ENCODE measurements around the gene KIZ.
"Not testable (repeated sequence)": the region's sequence is repeated elsewhere in the genome, so short reads cannot be mapped to it uniquely, and the experiment has no call there.

Gene KIZ

DNA sequence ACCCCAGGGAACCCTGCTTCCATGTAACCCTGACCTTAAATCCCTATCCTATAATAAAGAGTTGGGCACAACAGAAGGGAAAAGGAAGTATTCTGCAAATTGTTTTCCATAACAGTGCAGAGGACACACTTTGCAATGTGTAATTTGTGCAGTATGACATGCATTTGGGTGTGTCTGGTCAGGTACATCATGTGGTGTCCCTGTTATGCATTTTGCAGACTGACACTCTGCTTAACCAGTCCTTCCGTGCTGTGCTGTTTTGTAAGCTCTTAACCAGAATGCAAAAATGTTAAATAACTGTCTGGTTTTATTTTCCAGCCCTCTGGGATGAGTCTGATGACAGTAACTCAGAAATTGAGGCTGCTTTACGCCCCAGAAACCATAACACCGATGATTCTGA, 120.3 kb downstream of the KIZ start:
- Histone ChIP-seq H3K27ac (no peak overlapping the region), H3K36me3 (0 out of 2 replicates have a peak, but pooled peaks cover 11% of the 10 kb centered on the region), H3K4me3 (no peak overlapping the region), H3K4me2 (no peak overlapping the region), H3K4me1 (peaks cover 10% of the 10 kb centered on the region), H3K9ac (no peak overlapping the region), H3K9me3 (no peaks in the 10 kb centered on the region), H4K20me1 (no peaks in the 10 kb centered on the region), H3K27me3 (no peaks in the 10 kb centered on the region)
- no peak for TF ChIP-seq Cebpa-rat (IDR thresholded peaks at IDR 0.05)

DNA sequence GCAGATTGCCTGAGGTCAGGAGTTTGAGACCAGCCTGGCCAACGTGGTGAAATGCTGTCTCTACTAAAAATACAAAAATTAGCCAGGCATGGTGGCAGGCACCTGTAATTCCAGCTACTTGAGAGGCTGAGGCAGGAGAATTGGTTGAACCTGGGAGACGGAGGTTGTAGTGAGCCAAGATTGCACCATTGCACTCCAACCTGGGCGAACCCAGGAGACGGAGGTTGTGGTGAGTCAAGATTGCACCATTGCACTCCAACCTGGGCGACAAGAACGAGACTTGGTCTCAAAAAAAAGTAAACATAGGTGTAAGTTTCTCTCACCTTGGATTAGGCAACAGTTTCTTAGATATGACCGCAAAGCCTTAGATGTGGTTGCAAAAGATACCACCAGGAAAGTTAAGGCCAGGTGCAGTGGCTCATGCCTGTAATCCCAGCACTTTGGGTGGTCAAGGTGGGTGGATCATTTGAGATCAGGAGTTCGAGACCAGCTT, 121.8 kb downstream of the KIZ start:
- H4K20me1 ChIP-seq, H3K27me3 ChIP-seq, H3K9ac ChIP-seq, H3K4me3 ChIP-seq, H3K9me3 ChIP-seq, H3K27ac ChIP-seq, H3K4me2 ChIP-seq, H3K4me1 ChIP-seq: not testable (repeated sequence)
- H3K36me3 ChIP-seq = 0 out of 2 replicates have a peak, but pooled peaks cover 11% of the 10 kb centered on the region

DNA sequence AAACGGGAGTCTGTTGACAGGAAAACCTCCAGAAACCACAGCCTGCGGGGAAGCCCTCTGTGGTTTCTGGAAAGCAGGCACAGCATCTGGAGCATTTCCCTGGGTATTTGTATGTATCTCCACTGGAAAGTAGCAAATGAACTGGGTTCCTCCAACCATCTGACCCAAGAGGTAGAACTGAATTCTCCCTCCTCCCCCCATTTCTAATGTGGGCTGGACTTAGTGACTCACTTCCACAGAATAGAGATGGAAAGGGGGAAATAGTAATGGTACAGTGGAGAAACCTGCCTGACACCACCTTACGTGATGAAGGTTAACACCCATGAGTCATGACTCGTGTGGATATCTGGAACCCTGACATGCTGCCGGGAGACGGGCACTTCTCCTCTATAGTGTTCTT, 125.4 kb downstream of the KIZ start:
- no peaks in the 10 kb centered on the region for H3K4me1 ChIP-seq
- H4K20me1 ChIP-seq = no peaks in the 10 kb centered on the region
- no peak for TF ChIP-seq Cebpa-rat (IDR thresholded peaks at IDR 0.05)
- H3K9ac ChIP-seq = no peak overlapping the region
- no peaks in the 10 kb centered on the region for H3K9me3 ChIP-seq
- H3K4me2 ChIP-seq = no peak overlapping the region
- H3K27ac ChIP-seq = no peak overlapping the region
- no peaks in the 10 kb centered on the region for H3K27me3 ChIP-seq
- no peak overlapping the region for H3K4me3 ChIP-seq
- H3K36me3 ChIP-seq = no peaks in the 10 kb centered on the region

GRCh38 chr20:21257192-21257591, 131.3 kb downstream of the KIZ start:
- Histone ChIP-seq H3K4me2 (no peak overlapping the region), H3K4me1 (no peaks in the 10 kb centered on the region), H4K20me1 (no peaks in the 10 kb centered on the region), H3K9ac (no peak overlapping the region), H3K9me3 (no peaks in the 10 kb centered on the region), H3K27ac (no peak overlapping the region), H3K27me3 (no peaks in the 10 kb centered on the region), H3K36me3 (no peaks in the 10 kb centered on the region), H3K4me3 (no peak overlapping the region)
- no peak for TF ChIP-seq Cebpa-rat (IDR thresholded peaks at IDR 0.05)

DNA sequence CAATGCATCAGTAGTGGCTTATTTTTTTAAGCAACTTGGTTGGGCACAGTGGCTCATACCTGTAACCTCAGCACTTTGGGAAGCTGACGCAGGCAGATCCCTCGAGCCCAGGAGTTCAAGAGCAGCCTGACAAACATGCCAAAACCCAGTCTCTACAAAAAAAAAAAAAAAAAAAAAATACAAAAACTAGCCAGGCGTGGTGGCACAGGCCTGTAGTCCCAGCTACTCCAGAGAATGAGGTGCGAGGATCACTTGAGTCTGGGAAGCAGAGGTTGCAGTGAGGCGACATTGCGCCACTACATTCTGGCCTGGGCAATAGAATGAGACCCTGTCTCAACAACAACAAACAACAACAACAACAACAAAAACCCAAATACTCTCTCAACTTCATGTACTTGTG, 132.5 kb downstream of the KIZ start:
- no peak overlapping the region for H3K4me2 ChIP-seq
- H3K27ac ChIP-seq = no peak overlapping the region
- H4K20me1 ChIP-seq = no peaks in the 10 kb centered on the region
- no peaks in the 10 kb centered on the region for H3K27me3 ChIP-seq
- H3K9me3 ChIP-seq = no peaks in the 10 kb centered on the region
- H3K4me1 ChIP-seq = no peaks in the 10 kb centered on the region
- H3K9ac ChIP-seq = no peak overlapping the region
- no peak for TF ChIP-seq Cebpa-rat (IDR thresholded peaks at IDR 0.05)
- no peaks in the 10 kb centered on the region for H3K36me3 ChIP-seq
- no peak overlapping the region for H3K4me3 ChIP-seq

- H3K4me2 ChIP-seq = no peak overlapping the region
- TF ChIP-seq Cebpa-rat (IDR thresholded peaks at IDR 0.05) = no peak
- no peak overlapping the region for H3K4me3 ChIP-seq
- no peaks in the 10 kb centered on the region for H3K27me3 ChIP-seq
- no peaks in the 10 kb centered on the region for H3K36me3 ChIP-seq
- H3K9me3 ChIP-seq = no peaks in the 10 kb centered on the region
- no peak overlapping the region for H3K27ac ChIP-seq
- no peak overlapping the region for H3K9ac ChIP-seq
- H3K4me1 ChIP-seq = no peaks in the 10 kb centered on the region
- no peaks in the 10 kb centered on the region for H4K20me1 ChIP-seq
Observed at GRCh38 chr20:21259346-21259745, 133.5 kb downstream of the KIZ start.

- Histone ChIP-seq H3K4me1 (peaks cover 14% of the 10 kb centered on the region), H4K20me1 (no peaks in the 10 kb centered on the region), H3K27me3 (no peaks in the 10 kb centered on the region), H3K9me3 (peaks cover 11% of the 10 kb centered on the region), H3K27ac (no peak overlapping the region), H3K4me2 (no peak overlapping the region), H3K4me3 (no peak overlapping the region), H3K36me3 (no peaks in the 10 kb centered on the region), H3K9ac (no peak overlapping the region)
- no peak for TF ChIP-seq Cebpa-rat (IDR thresholded peaks at IDR 0.05)
Observed at GRCh38 chr20:21262812-21263211, 136.9 kb downstream of the KIZ start.

- H3K27me3 ChIP-seq = no peaks in the 10 kb centered on the region
- no peak overlapping the region for H3K9ac ChIP-seq
- peaks cover 19% of the 10 kb centered on the region for H3K4me1 ChIP-seq
- H4K20me1 ChIP-seq = no peaks in the 10 kb centered on the region
- no peak overlapping the region for H3K4me3 ChIP-seq
- peaks cover 11% of the 10 kb centered on the region for H3K9me3 ChIP-seq
- H3K27ac ChIP-seq = no peak overlapping the region
- no peaks in the 10 kb centered on the region for H3K36me3 ChIP-seq
- H3K4me2 ChIP-seq = 0 out of 2 replicates have a peak overlapping the region, but pooled peaks have one; percentile 19
- no peak for TF ChIP-seq Cebpa-rat (IDR thresholded peaks at IDR 0.05)
Observed at GRCh38 chr20:21265261-21266190, 139.6 kb downstream of the KIZ start.

DNA sequence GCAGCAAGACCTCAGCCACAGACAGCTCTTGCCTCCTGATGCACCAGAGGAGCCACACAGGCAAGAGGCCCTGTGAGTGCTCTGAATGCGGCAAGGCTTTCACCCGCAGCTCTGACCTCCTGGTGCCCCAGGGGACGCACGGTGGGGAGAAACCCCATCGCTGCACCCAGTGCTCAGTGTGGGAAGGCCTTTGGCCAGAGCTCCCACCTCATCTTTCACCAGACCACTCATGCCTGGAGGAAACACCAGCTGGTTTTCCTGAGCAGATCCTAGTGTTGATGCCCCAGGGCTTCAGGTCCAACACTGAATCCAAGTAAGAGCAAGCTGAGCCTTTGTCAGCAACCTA, 140.3 kb downstream of the KIZ start:
- H3K9me3 ChIP-seq = peaks cover 11% of the 10 kb centered on the region
- H3K4me2 ChIP-seq = no peak overlapping the region
- H3K9ac ChIP-seq = no peak overlapping the region
- H3K4me3 ChIP-seq = no peak overlapping the region
- no peak overlapping the region for H3K27ac ChIP-seq
- H3K27me3 ChIP-seq = no peaks in the 10 kb centered on the region
- TF ChIP-seq Cebpa-rat (IDR thresholded peaks at IDR 0.05) = no peak
- H3K4me1 ChIP-seq = peaks cover 19% of the 10 kb centered on the region
- H3K36me3 ChIP-seq = no peaks in the 10 kb centered on the region
- H4K20me1 ChIP-seq = no peaks in the 10 kb centered on the region

- no peak overlapping the region for H3K4me2 ChIP-seq
- TF ChIP-seq Cebpa-rat (IDR thresholded peaks at IDR 0.05) = no peak
- H3K4me1 ChIP-seq = peaks cover 19% of the 10 kb centered on the region
- H3K9ac ChIP-seq = no peak overlapping the region
- no peak overlapping the region for H3K27ac ChIP-seq
- no peaks in the 10 kb centered on the region for H3K36me3 ChIP-seq
- H3K27me3 ChIP-seq = no peaks in the 10 kb centered on the region
- no peaks in the 10 kb centered on the region for H4K20me1 ChIP-seq
- no peak overlapping the region for H3K4me3 ChIP-seq
- peaks cover 11% of the 10 kb centered on the region for H3K9me3 ChIP-seq
Observed at GRCh38 chr20:21269772-21270171, 143.9 kb downstream of the KIZ start.

All from BLaER1 (cell line).